HepG2 (cell line): ENCODE measurements around the gene DCAF7. TPM values are rescaled to one million over a fixed set of nuclear protein-coding genes. Genes with fewer than 3 reads are reported as not detected.

ENCODE experiments used
- ATAC-seq: fragments of 200-7000 bp; cut with Tn5 transposase; 3 replicates; pipeline ENCODE4 v1.9.1; 2020; ENCODE audit warnings: mild to moderate bottlenecking, moderate library complexity
- BruUV-seq: library from RNA; stranded (reverse); fragments of 400-500 nt; replicated peaks from 2 replicates; lab custom pipeline; 2021; lab: Mats Ljungman, UMichigan
- CTCF ChIA-PET: fragments of 300-600 bp; formaldehyde crosslinking; extraction: SDS; loops from one replicate; lab custom pipeline; 2021; ENCODE audit warnings: low total read pairs, inconsistent platforms, low intra/inter-chr PET ratio; lab: Yijun Ruan, JAX
- POLR2A ChIA-PET: fragments of 350-600 bp; sonication (Branson Sonifier 250); formaldehyde crosslinking; loops from one replicate; lab custom pipeline; 2020; ENCODE audit warnings: antibody characterized with exemption, inconsistent platforms; lab: Yijun Ruan, JAX
- DNase-seq: peaks from one replicate; pipeline ENCODE4 v3.0.0-alpha.2; 2015; ENCODE audit warnings: low spot score
- FAIRE-seq: peaks from 3 replicates; lab custom pipeline; 2011; peaks lifted over from hg19 to GRCh38; lab: Jason Lieb, UNC
- H2AFZ ChIP-seq: one replicate; pipeline ENCODE4 v1.6.1; 2011; ENCODE audit warnings: low read length, inconsistent platforms
- H3K27ac ChIP-seq: fragments of 300-600 bp; 3 replicates; pipeline ENCODE4 v1.8.0; 2011; ENCODE audit warnings: mixed run types, mild to moderate bottlenecking, mixed read lengths, low read length, inconsistent platforms; ENCODE audit not compliant: insufficient read depth; ENCODE audit errors: extremely low read length
- H3K27me3 ChIP-seq, 2 experiments: fragments of 200-600 bp in 1 of 2; 2 replicates in 1 of 2; 3 replicates in 1 of 2; pipeline versions ENCODE4 v1.6.0 to v1.8.0; 2011; ENCODE audit warnings: low read length in 2 of 2, mild to moderate bottlenecking in 2 of 2, moderate library complexity in 2 of 2, inconsistent platforms in 1 of 2; ENCODE audit not compliant: insufficient read depth in 2 of 2, control insufficient read depth in 1 of 2
- H3K36me3 ChIP-seq, 2 experiments: fragments of 200-600 bp in 1 of 2; replicated peaks in 1 of 2; 2 replicates in 1 of 2; 3 replicates in 1 of 2; pipeline versions ENCODE4 v1.5.1 to v1.8.0; 2011; ENCODE audit warnings: low read length in 2 of 2, inconsistent platforms in 1 of 2; ENCODE audit not compliant: insufficient read depth in 2 of 2, control insufficient read depth in 1 of 2
- H3K4me1 ChIP-seq: 2 replicates; pipeline ENCODE4 v1.5.1; 2012; ENCODE audit warnings: low read length, inconsistent platforms; ENCODE audit not compliant: insufficient read depth
- H3K4me2 ChIP-seq: 2 replicates; pipeline ENCODE4 v1.6.0; 2011; ENCODE audit warnings: low read depth, low read length, inconsistent platforms
- H3K4me3 ChIP-seq, 3 experiments: fragments of 200-600 bp in 1 of 3; sonication (generic), shearing (Covaris generic) in 1 of 3; replicated peaks in 1 of 3; 2 replicates each; pipeline ENCODE4 v1.5.1; 2011 to 2016; ENCODE audit warnings: low read length in 3 of 3, inconsistent platforms in 2 of 3, low read depth in 2 of 3, mild to moderate bottlenecking in 2 of 3, control low read depth in 1 of 3, mixed read lengths in 1 of 3; ENCODE audit not compliant: insufficient read depth in 1 of 3
- H3K79me2 ChIP-seq: one replicate; pipeline ENCODE4 v1.6.1; 2011; ENCODE audit warnings: low read length, inconsistent platforms; ENCODE audit not compliant: insufficient read depth
- H3K9ac ChIP-seq: 2 replicates; pipeline ENCODE4 v1.6.0; 2011; ENCODE audit warnings: mild to moderate bottlenecking, low read depth, low read length, inconsistent platforms; ENCODE audit not compliant: insufficient read depth
- H3K9me3 ChIP-seq: 2 replicates; pipeline ENCODE4 v1.5.1; 2012; ENCODE audit warnings: mild to moderate bottlenecking, low read length
- H4K20me1 ChIP-seq: 2 replicates; pipeline ENCODE4 v1.6.0; 2011; ENCODE audit warnings: inconsistent platforms, mild to moderate bottlenecking, low read length, moderate library complexity; ENCODE audit not compliant: insufficient read depth
- ATF7-NPFF ChIP-seq: sonication (generic); formaldehyde crosslinking; IDR thresholded peaks from 2 replicates; pipeline ENCODE4 v1.8.1; 2023; ENCODE audit warnings: mild to moderate bottlenecking, low read depth, missing genetic modification reagents, moderate library complexity
- ZNF253 ChIP-seq: sonication (generic); formaldehyde crosslinking; IDR thresholded peaks from 2 replicates; pipeline ENCODE4 v1.8.0; 2022; ENCODE audit warnings: mild to moderate bottlenecking, missing genetic modification reagents, borderline replicate concordance
- ZNF674 ChIP-seq: sonication (generic); formaldehyde crosslinking; IDR thresholded peaks from 2 replicates; pipeline ENCODE4 v1.5.0; 2020; ENCODE audit warnings: low read depth, mild to moderate bottlenecking, missing genetic modification reagents
- in situ Hi-C: cut with HindIII; loops from 2 replicates; pipeline ENCODE4 v1.10.0; 2017; ENCODE audit warnings: low pct_unique_long_range_greater_than_20kb; ENCODE audit not compliant: extremely low pct_ligation_motif_present
- intact Hi-C: fragments of 100-400 bp; cut with micrococcal nuclease; formaldehyde crosslinking; loops from one replicate; pipeline ENCODE4 v1.10.0; 2022; ENCODE audit not compliant: unreplicated experiment
- polyA plus RNA-seq, 8 experiments: library from polyadenylated mRNA; depleted of rRNA in 3 of 8; stranded (reverse) in 7 of 8; unstranded in 1 of 8; fragments of >200 nt; fragmentation: Illumina TruSeq in 4 of 8; extraction: Trizol in 4 of 8; gene quantifications; 2 replicates each; pipeline versions ENCODE4 v1.2.1 to v1.2.3, GENCODE V29; 2011 to 2016; ENCODE audit warnings: low read depth in 4 of 8, missing spikeins in 1 of 8, mixed read lengths in 1 of 8; ENCODE audit not compliant: insufficient read depth in 1 of 8
- total RNA-seq, 5 experiments: library from RNA; depleted of rRNA; stranded (reverse); fragments of >200 nt; fragmentation: Illumina TruSeq; extraction: Trizol; gene quantifications; 2 replicates each; pipeline ENCODE4 v1.2.3, GENCODE V29; 2016; ENCODE audit warnings: low read depth in 1 of 5
- TF ChIP-seq, protein P1 (sequence below): sonication (generic); formaldehyde crosslinking; IDR thresholded peaks from 2 replicates; pipeline ENCODE4 v1.4.0; 2020; ENCODE audit warnings: missing genetic modification reagents, borderline replicate concordance
- TF ChIP-seq, protein P2 (sequence below): IDR thresholded peaks from 2 replicates; pipeline ENCODE4 v1.6.1; 2018; ENCODE audit warnings: missing genetic modification reagents, mild to moderate bottlenecking, missing compliant biosample characterization
- TF ChIP-seq, protein P3 (sequence below), 2 experiments: fragments of 450-650 bp in 1 of 2; sonication (generic) in 1 of 2; formaldehyde crosslinking in 1 of 2; IDR thresholded peaks; 2 replicates each; pipeline versions ENCODE4 v1.6.1 to v1.8.0; 2016 to 2022; ENCODE audit warnings: antibody characterized with exemption in 1 of 2, mild to moderate bottlenecking in 1 of 2, missing genetic modification reagents in 1 of 2

The DCAF7 gene
- total and polyA plus RNA-seq, 2 of the 13 experiments (the other 11 are each of a cell fraction or from before 2014, with no cell fraction given) = 55.2 to 73.4 TPM

- TF ChIP-seq, protein P1, sequence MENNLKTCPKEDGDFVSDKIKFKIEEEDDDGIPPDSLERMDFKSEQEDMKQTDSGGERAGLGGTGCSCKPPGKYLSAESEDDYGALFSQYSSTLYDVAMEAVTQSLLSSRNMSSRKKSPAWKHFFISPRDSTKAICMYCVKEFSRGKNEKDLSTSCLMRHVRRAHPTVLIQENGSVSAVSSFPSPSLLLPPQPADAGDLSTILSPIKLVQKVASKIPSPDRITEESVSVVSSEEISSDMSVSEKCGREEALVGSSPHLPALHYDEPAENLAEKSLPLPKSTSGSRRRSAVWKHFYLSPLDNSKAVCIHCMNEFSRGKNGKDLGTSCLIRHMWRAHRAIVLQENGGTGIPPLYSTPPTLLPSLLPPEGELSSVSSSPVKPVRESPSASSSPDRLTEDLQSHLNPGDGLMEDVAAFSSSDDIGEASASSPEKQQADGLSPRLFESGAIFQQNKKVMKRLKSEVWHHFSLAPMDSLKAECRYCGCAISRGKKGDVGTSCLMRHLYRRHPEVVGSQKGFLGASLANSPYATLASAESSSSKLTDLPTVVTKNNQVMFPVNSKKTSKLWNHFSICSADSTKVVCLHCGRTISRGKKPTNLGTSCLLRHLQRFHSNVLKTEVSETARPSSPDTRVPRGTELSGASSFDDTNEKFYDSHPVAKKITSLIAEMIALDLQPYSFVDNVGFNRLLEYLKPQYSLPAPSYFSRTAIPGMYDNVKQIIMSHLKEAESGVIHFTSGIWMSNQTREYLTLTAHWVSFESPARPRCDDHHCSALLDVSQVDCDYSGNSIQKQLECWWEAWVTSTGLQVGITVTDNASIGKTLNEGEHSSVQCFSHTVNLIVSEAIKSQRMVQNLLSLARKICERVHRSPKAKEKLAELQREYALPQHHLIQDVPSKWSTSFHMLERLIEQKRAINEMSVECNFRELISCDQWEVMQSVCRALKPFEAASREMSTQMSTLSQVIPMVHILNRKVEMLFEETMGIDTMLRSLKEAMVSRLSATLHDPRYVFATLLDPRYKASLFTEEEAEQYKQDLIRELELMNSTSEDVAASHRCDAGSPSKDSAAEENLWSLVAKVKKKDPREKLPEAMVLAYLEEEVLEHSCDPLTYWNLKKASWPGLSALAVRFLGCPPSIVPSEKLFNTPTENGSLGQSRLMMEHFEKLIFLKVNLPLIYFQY (CRISPR knock-in tag) = no peak
Observed at GRCh38 chr17:63558441-63558840, 8.2 kb downstream of the DCAF7 start (continued).

DNA sequence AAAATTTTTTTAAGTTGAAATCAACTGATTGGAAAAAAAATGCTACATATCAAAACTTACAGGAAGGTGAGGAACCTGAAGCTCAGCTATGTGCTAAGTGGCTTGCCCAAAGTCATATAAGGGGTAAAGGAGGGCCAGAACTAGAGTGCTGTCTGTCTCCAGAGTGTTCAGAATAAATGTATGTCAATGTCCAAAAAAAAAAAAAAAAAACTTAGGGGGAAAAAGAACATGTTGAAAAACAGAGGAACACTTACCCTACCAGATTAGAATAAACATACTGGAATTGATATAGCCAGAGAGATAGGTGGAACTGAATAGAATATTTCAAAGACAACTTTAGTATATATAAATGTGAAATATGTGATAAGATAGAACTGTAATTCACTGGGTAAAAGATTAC lies 11.5 kb downstream of the DCAF7 start:
- intact Hi-C loops = no loop called here
- BruUV-seq = no TSS peak
- in situ Hi-C loops = no loop called here
- ChIA-PET CTCF (no interaction called here), POLR2A (no interaction called here)
- ATAC-seq (no peak), DNase-seq (no peak), FAIRE-seq (no peak)
- peaks cover 82% of the 10 kb centered on the region for H3K79me2 ChIP-seq
- no peaks in the 10 kb centered on the region for H3K9me3 ChIP-seq
- TF ChIP-seq ZNF674 (CRISPR knock-in tag) (no peak), ZNF253 (CRISPR knock-in tag) (no peak), ATF7-NPFF (CRISPR knock-in tag) (no peak)
- TF ChIP-seq, protein P2, sequence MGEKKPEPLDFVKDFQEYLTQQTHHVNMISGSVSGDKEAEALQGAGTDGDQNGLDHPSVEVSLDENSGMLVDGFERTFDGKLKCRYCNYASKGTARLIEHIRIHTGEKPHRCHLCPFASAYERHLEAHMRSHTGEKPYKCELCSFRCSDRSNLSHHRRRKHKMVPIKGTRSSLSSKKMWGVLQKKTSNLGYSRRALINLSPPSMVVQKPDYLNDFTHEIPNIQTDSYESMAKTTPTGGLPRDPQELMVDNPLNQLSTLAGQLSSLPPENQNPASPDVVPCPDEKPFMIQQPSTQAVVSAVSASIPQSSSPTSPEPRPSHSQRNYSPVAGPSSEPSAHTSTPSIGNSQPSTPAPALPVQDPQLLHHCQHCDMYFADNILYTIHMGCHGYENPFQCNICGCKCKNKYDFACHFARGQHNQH (CRISPR knock-in tag) = no peak
- TF ChIP-seq, protein P3, sequence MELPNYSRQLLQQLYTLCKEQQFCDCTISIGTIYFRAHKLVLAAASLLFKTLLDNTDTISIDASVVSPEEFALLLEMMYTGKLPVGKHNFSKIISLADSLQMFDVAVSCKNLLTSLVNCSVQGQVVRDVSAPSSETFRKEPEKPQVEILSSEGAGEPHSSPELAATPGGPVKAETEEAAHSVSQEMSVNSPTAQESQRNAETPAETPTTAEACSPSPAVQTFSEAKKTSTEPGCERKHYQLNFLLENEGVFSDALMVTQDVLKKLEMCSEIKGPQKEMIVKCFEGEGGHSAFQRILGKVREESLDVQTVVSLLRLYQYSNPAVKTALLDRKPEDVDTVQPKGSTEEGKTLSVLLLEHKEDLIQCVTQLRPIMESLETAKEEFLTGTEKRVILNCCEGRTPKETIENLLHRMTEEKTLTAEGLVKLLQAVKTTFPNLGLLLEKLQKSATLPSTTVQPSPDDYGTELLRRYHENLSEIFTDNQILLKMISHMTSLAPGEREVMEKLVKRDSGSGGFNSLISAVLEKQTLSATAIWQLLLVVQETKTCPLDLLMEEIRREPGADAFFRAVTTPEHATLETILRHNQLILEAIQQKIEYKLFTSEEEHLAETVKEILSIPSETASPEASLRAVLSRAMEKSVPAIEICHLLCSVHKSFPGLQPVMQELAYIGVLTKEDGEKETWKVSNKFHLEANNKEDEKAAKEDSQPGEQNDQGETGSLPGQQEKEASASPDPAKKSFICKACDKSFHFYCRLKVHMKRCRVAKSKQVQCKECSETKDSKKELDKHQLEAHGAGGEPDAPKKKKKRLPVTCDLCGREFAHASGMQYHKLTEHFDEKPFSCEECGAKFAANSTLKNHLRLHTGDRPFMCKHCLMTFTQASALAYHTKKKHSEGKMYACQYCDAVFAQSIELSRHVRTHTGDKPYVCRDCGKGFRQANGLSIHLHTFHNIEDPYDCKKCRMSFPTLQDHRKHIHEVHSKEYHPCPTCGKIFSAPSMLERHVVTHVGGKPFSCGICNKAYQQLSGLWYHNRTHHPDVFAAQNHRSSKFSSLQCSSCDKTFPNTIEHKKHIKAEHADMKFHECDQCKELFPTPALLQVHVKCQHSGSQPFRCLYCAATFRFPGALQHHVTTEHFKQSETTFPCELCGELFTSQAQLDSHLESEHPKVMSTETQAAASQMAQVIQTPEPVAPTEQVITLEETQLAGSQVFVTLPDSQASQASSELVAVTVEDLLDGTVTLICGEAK (IDR thresholded peaks at IDR 0.05) = peak; percentile 28; the same call in 1 of the 2 replicates
- TF ChIP-seq, protein P3 (CRISPR knock-in tag; IDR thresholded peaks at IDR 0.05) = no peak
- peaks cover 32% of the 10 kb centered on the region; the same call in 1 of the 2 replicates for H4K20me1 ChIP-seq
- H3K36me3 ChIP-seq = peaks cover 0 to 8% of the 10 kb centered on the region in 2 experiments; a peak in 1 of 5 replicates
- H2AFZ ChIP-seq = no peak overlapping the region
- no peak overlapping the region for H3K4me2 ChIP-seq
- no peak overlapping the region for H3K27ac ChIP-seq
- H3K4me1 ChIP-seq = 0 out of 2 replicates have a peak, but pooled peaks cover 5% of the 10 kb centered on the region
- H3K4me3 ChIP-seq = no peak overlapping the region
- H3K9ac ChIP-seq = no peak overlapping the region
- H3K27me3 ChIP-seq = no peaks in the 10 kb centered on the region
